Loucy (cell line): ENCODE results near the gene SLC19A1.

Experiments used
- EZH2phosphoT487 ChIP-seq: fragments of 200-600 bp; IDR thresholded peaks from 2 replicates; pipeline ENCODE4 v1.6.1; 2018; ENCODE audit warnings: antibody characterized with exemption, mild to moderate bottlenecking, moderate library complexity, borderline replicate concordance
- TF ChIP-seq, protein P1 (sequence below): fragments of 200-600 bp; sonication (generic); conservative IDR thresholded peaks from 2 replicates; pipeline ENCODE4 v1.5.1; 2014; ENCODE audit warnings: mild to moderate bottlenecking, antibody characterized with exemption, low read length

DNA sequence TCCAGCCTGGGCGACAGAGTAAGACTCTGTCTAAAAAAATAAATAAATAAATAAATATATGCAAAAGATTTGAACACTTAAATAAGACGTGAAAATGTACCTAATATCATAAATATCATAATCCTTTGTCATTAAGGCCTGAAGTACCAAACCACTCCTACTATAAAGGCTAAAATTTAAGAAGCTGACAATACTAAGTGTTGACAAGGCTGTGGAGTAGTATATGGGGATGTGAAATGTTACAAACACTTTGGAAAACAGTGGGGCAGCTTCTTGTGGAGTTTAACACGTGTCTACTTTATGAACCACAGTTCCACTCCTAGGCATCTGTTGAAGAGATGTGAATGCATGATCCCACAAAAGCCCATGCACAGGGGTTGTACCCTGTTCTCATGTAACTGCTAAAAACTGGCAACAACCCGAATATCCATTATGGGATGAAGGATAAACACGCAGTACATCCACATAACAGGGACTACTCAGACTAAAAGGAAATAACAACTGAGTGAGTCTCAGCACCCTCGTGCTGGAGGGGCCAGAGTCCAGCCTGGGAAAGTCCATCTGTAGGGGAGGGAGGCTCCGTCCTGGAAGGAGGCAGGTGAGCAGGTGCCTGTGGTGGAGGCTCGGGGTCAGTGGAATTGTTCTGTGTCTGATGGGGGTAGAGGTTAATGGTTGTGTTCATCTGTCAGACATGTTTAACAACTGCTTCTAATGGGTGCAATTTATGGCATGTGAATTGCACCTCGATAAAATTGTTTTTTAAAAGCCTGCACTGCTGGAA, 6.7 kb upstream of the SLC19A1 start:
- TF ChIP-seq, protein P1, sequence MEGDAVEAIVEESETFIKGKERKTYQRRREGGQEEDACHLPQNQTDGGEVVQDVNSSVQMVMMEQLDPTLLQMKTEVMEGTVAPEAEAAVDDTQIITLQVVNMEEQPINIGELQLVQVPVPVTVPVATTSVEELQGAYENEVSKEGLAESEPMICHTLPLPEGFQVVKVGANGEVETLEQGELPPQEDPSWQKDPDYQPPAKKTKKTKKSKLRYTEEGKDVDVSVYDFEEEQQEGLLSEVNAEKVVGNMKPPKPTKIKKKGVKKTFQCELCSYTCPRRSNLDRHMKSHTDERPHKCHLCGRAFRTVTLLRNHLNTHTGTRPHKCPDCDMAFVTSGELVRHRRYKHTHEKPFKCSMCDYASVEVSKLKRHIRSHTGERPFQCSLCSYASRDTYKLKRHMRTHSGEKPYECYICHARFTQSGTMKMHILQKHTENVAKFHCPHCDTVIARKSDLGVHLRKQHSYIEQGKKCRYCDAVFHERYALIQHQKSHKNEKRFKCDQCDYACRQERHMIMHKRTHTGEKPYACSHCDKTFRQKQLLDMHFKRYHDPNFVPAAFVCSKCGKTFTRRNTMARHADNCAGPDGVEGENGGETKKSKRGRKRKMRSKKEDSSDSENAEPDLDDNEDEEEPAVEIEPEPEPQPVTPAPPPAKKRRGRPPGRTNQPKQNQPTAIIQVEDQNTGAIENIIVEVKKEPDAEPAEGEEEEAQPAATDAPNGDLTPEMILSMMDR = no peak
- no peak for TF ChIP-seq EZH2phosphoT487
